ENCODE results near the gene MSN.
A peak's percentile ranks its signal among the peaks of the same experiment; 100 is the strongest.
"Not testable (repeated sequence)": the region's sequence is repeated elsewhere in the genome, so short reads cannot be mapped to it uniquely, and the experiment has no call there.

MSN gene

GRCh38 chrX:65667503-65668376, at the start of gene MSN:
MSN (plus strand) TSS chrX:65667654; CDS start chrX:65667842, 188 bp downstream.
- peak; percentile 67 to 68 for DNase-seq (ENCODE audit: low read depth in 2 of 2)

DNA sequence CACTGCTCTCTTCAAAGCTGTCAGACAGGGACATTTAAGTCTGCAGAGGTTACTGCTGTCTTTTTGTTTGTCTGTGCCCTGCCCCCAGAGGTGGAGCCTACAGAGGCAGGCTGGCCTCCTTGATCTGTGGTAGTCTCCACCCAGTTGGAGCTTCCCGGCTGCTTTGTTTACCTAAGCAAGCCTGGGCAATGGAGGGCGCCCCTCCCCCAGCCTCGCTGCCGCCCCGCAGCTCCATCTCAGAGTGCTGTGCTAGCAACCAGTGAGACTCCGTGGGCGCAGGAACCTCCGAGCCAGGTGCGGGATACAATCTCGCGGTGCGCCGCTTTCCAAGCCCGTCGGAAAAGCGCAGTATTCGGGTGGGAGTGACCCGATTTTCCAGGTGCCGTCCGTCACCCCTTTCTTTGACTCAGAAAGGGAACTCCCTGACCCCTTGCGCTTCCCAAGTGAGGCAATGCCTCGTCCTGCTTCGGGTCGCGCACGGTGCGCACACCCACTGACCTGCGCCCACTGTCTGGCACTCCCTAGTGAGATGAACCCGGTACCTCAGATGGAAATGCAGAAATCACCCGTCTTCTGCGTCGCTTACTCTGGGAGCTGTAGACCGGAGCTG, 47.3 kb upstream of the MSN start:
- not testable (repeated sequence) for DNase-seq (ENCODE audit: low read depth in 2 of 2)

DNA sequence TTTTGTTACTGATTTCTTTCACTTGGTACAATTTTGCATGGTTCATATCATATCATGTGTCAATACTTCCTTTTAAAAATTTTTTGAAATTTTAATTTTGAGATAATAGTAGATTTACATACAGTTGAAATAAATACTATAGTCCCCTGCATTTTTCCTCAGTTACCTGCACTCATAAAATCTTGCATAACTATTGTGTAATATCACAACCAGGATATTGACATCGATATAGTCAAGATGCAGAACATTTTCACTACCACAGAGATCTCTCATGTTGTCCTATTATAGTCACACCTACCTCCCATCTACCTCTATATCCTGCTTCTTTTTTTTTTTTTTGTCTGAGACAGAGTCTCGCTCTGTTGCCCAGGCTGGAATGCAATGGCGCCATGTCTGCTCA, 36.7 kb upstream of the MSN start:
- DNase-seq (ENCODE audit: low read depth in 2 of 2), result no peak

- DNase-seq (ENCODE audit: low read depth in 2 of 2), result no peak
Measured at GRCh38 chrX:65633826-65634225, 33.6 kb upstream of the MSN start.

DNA sequence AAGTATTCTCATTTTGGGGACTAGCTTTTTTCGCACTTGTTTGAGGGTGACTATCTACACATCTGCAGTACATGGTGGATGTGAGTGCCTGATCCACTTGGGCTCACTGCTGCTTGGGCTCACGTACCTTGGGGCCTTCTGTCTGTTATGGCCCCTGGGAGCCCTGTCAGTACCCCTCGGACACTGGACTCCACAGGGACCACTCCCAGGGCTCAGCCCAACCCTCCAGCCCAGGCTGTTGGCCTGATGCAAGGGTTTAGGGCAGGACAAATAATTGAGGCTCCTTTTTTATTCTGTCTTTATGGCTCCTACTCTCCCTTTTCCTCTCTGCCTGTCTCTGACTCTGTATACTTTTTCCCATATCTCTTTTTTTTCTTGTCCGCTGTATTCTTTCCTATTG, 32.7 kb upstream of the MSN start:
- DNase-seq (ENCODE audit: low read depth in 2 of 2), result no peak

DNA sequence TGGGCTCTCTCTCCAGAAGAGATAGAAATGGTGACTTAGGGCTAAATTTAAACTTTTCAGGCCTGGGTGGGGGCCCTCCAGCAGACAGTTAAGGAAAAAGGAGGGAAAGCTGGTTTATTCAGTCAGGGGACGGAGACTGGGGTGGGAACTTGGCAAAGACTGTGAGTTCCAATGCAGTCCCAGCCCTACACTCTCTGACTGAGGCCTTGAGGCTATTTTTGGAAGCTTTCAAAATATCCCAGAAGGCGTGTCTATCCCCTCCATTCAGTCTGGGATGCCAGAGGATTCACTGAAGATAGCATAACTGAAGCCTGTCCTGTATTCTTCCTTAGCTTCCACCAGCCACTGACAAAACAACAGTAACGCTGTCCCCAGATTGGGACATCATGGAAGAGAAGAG, 32.1 kb upstream of the MSN start:
- DNase-seq (ENCODE audit: low read depth in 2 of 2), result no peak

GRCh38 chrX:65635822-65636221, 31.6 kb upstream of the MSN start:
- DNase-seq (ENCODE audit: low read depth in 2 of 2), result no peak

GRCh38 chrX:65636261-65636660, 31.2 kb upstream of the MSN start:
- DNase-seq (ENCODE audit: low read depth in 2 of 2), result not testable (repeated sequence)

DNA sequence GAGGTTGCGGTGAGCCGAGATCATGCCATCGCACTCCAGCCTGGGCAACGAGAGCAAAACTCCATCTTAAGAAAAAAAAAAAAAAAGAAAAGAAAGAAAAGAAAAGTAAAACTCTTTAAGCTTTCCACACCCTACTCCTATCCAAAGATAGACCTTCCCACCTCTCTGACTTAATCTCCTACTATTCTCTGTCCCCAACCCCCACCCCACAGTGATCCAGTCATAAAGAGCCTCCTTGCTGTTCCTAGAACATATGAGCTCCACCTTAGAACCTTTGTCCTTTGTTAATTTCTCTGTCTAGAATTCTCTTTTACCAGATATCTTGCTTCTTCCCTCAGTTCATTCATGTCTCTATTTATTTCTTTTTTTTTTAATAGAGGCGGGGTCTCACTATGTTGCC, 30.1 kb upstream of the MSN start:
- no peak for DNase-seq (ENCODE audit: low read depth in 2 of 2)

DNA sequence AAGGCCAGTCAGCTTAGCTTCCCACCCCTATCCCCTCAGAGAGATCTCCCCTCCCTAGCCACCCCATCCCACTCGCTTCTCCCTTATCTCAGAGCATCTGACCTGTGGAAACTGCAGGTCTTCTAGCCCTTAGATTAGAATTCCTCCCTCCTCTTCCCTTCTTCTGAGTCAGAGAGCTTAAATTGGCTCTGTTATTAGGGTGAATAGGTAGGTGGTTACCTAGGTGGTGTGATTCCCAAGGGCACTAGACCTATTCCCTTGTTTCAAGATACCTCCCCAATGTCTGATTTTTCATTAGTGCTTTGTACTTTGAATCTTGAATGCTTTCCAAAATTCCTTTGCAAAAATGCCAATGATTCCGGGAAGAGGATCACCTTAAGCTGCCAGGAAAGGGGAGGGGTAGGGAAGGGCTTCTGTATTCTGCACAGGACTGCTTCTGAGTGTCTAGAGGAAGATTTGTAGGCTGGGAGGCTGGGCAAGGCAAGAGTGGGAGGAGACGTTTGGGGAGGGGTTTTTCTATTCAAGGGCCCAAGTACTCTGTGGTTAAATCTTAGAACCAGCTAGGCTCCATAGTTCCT, 24.5 kb upstream of the MSN start:
- DNase-seq (ENCODE audit: low read depth in 2 of 2), result no peak

- DNase-seq (ENCODE audit: low read depth in 2 of 2), result no peak
Measured at GRCh38 chrX:65643531-65644052, 23.9 kb upstream of the MSN start.

DNA sequence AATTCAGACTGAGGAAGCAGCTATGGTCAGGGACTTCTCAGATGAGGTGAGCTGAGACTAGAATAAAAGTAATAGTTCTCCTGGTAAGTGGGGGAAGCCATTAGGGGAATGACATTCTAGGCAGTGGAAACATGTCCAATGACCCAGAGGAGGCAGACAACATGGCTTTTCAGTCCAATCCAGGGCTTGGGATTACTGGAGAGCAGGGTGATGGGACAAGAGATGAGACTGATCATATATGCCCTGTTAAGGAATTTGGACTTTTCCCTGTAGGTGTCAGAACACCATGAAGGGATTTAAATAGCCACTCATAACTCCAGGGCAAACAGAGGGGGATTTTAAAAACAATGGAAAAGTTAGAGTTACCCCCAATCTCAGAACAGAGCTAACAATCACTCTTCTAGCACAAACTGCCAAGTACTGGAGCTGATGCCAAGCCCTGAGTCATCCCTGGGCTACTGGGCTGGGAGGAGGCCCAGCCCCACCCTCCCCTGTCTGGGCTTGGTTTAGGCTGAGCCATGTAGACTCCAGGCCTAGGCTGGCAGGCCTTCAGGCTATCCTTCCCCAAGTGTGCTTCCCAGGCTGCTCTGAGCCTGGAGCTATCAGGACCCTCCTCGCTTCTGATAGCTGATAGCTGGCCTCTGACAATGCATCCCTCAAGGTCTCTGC, 22.7 kb upstream of the MSN start:
- no peak for DNase-seq (ENCODE audit: low read depth in 2 of 2)

DNA sequence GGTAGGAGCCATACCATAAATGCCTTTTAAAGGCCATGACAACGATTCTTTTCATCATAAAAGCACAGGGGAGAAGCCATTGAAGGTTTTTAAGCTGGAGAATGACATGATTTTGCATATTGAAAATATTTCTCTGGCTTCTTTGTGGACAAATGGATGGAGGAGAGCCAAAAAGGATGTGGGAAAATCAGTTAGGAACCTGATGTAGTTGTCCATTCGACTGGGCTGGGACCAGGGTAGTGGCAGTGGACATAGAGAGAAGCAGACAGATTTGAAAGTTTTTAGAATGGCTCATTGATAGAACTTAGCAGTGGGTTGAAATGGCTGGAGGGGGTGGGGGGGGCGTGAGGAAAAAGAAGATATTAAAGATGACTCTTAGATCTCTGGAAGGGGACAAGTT, 19.7 kb upstream of the MSN start:
- DNase-seq (ENCODE audit: low read depth in 2 of 2), result no peak

DNA sequence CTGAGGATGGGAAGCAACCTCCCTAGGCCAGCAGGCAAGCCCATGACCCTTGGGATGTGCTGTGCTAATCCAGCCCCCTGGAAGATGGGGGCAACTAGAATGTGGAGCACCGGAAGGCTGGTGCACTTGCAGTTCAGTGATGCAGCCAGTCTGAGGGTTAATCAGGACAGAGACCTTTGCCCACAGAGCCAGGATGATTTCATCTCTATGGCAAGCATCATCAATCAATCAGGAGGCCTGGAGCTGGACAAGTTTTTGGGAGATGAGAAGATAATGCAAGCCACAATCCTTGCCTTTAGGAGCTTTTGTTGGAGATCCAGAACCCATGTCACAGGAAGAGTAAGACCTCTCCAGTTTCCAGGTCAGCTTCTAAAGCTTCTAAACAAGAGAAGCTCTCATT, 15.4 kb upstream of the MSN start:
- no peak for DNase-seq (ENCODE audit: low read depth in 2 of 2)

DNA sequence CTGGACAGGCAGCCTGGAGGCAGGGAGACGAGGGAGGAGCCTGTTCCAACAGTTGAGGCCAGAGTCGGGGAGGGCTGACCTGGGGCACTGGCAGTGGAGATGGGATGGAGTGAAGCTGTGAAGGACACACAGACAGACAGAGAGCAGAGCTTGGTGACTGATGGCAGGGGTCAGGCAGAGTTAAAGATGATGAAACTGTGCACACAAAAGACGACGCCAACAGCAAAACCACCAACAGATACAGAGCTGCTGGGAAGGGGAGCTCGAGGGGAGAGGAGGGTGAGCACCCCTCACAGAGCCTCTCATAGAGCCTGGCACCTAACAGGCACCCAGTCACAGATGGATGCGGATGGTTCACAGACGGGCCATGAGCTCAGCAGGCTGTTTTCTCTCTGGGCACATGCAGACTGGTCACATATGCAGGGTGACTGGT, 10.4 kb upstream of the MSN start:
- not testable (repeated sequence) for DNase-seq (ENCODE audit: low read depth in 2 of 2)

- no peak for DNase-seq (ENCODE audit: low read depth in 2 of 2)
Measured at GRCh38 chrX:65657659-65658058, 9.8 kb upstream of the MSN start.

DNA sequence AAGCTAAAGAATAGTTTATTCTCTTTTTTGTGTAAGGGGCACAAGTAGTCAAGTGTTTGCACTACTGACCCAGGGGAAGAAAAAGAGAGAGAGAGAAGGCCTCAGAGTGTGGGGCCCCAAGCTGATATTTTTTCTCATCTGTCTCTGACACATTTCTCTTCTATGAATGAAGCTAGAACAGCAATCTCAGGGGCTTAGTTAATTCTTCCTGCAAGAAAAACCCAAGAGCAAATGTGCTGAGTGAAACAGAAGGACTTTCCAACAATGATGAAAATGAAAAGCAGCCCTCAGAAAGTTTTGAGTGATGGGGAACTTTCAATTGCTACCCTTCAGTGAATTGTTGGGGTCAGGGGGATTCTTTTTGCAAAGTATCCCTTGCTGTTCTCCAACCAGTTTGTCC, 9.2 kb upstream of the MSN start:
- DNase-seq (ENCODE audit: low read depth in 2 of 2), result no peak

DNA sequence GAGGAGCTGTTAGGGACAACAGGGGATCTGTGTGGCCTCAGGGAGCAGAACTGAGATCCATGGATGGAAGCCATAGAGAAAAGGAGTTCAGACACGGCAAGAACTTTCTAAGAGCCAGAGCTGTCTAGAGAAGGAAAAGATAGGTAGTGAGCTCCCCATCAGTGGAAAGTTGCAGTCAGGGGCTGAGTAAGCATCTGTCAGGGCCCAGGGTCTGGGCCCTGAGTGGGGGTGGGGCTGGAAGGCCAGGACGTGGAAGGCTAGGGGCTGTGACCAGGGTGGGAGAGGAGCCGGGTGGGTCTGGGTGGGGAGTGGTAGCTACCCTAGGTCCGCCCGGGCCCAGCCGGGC, 324 bp upstream of the MSN start:
- no peak for DNase-seq (ENCODE audit: low read depth in 2 of 2)

GRCh38 chrX:65668377-65669310, 1.2 kb downstream of the MSN start:
- peak; percentile 29 to 36 for DNase-seq (ENCODE audit: low read depth in 2 of 2)

- DNase-seq (ENCODE audit: low read depth in 2 of 2), result no peak
Measured at GRCh38 chrX:65671286-65671685, 3.8 kb downstream of the MSN start.

DNA sequence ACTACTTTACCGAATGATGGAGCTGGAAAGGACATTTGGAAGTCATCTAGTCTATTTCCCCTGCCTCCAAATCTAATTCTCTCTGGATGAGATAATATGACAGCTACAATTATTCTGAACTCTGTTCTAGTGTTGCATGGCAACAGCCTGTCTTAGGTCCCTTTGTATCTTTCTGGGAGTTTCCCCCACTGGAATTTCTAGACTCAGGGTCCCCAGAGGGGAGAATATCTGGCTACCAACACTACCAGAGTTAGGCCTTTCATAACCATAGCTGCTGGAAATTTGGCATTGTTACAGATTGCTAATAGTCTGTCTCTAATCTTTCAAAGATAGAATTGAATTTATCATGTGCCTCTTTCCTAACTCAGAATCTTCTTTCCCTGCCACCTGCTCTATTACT, 4.5 kb downstream of the MSN start:
- DNase-seq (ENCODE audit: low read depth in 2 of 2), result no peak

Data from activated CD4-positive, alpha-beta T cell treated with anti-CD3 and anti-CD28 coated beads for 24 hours (primary cell).